Endothelial cell (in vitro differentiated cells): ENCODE measurements around the gene CALN1. TPM values are rescaled to one million over a fixed set of nuclear protein-coding genes. Genes with fewer than 3 reads are reported as not detected.

ENCODE experiments used
- DNase-seq: peaks from one replicate; pipeline ENCODE4 v3.0.0; 2021; ENCODE audit warnings: low spot score
- H3K27ac Mint-ChIP-seq: one replicate; pipeline ENCODE4 v1.8.0; 2021; ENCODE audit warnings: mixed read lengths, inconsistent platforms; ENCODE audit not compliant: unreplicated experiment
- H3K27me3 Mint-ChIP-seq: one replicate; pipeline ENCODE4 v1.8.0; 2021; ENCODE audit warnings: mild to moderate bottlenecking, moderate library complexity, mixed read lengths, inconsistent platforms; ENCODE audit not compliant: unreplicated experiment
- H3K36me3 Mint-ChIP-seq: one replicate; pipeline ENCODE4 v1.8.0; 2021; ENCODE audit warnings: mild to moderate bottlenecking, low read depth, mixed read lengths, inconsistent platforms; ENCODE audit not compliant: unreplicated experiment
- H3K4me1 Mint-ChIP-seq: one replicate; pipeline ENCODE4 v1.8.0; 2021; ENCODE audit warnings: mild to moderate bottlenecking, mixed read lengths, inconsistent platforms; ENCODE audit not compliant: unreplicated experiment
- H3K4me3 Mint-ChIP-seq: one replicate; pipeline ENCODE4 v1.8.0; 2021; ENCODE audit warnings: mild to moderate bottlenecking, mixed read lengths, inconsistent platforms; ENCODE audit not compliant: unreplicated experiment
- H3K9me3 Mint-ChIP-seq: one replicate; pipeline ENCODE4 v1.8.0; 2021; ENCODE audit warnings: mixed read lengths, inconsistent platforms; ENCODE audit not compliant: unreplicated experiment
- total RNA-seq: library from RNA; stranded (reverse); fragmentation: NEBNext Ultra II Directional; extraction: Animal tissue kit (Norgen Biotek cat#: 25700); gene quantifications from one replicate; pipeline ENCODE4 v1.2.1, GENCODE V29; 2021; ENCODE audit not compliant: unreplicated experiment
- TF ChIP-seq, protein P1 (sequence below): fragments of 200-600 bp; sonication (generic); IDR thresholded peaks from one replicate; pipeline ENCODE4 v1.5.0; 2021; ENCODE audit warnings: antibody characterized with exemption; ENCODE audit not compliant: unreplicated experiment

The CALN1 gene
- total RNA-seq, 1 donor from 2014 or later, result 1.4 TPM

DNA sequence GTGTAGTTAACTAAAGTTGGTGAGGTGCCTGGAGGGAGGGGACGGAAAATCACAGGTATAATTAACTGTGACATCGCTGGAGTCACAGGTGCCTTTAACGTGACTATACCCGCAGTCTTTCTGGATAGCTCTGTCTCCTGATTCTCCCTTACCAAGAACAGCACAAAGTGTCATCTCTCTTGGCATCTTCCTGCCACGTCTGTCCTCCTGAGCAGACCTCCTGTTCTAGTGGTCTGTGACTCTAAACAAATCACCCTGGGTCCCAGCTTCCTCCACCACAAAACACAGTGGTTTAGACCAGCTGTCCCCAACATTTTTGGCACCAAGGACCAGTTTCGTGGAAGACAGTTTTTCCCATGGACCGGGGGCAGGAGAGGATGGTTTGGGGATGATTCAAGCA lies 90.5 kb downstream of the CALN1 start:
- peaks cover 4% of the 10 kb centered on the region for H3K36me3 Mint-ChIP-seq
- TF ChIP-seq, protein P1, sequence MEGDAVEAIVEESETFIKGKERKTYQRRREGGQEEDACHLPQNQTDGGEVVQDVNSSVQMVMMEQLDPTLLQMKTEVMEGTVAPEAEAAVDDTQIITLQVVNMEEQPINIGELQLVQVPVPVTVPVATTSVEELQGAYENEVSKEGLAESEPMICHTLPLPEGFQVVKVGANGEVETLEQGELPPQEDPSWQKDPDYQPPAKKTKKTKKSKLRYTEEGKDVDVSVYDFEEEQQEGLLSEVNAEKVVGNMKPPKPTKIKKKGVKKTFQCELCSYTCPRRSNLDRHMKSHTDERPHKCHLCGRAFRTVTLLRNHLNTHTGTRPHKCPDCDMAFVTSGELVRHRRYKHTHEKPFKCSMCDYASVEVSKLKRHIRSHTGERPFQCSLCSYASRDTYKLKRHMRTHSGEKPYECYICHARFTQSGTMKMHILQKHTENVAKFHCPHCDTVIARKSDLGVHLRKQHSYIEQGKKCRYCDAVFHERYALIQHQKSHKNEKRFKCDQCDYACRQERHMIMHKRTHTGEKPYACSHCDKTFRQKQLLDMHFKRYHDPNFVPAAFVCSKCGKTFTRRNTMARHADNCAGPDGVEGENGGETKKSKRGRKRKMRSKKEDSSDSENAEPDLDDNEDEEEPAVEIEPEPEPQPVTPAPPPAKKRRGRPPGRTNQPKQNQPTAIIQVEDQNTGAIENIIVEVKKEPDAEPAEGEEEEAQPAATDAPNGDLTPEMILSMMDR, result no peak
- no peaks in the 10 kb centered on the region for H3K27me3 Mint-ChIP-seq
- no peaks in the 10 kb centered on the region for H3K9me3 Mint-ChIP-seq
- H3K27ac Mint-ChIP-seq, result no peak overlapping the region
- no peak overlapping the region for H3K4me3 Mint-ChIP-seq
- no peak for DNase-seq
- no peaks in the 10 kb centered on the region for H3K4me1 Mint-ChIP-seq

DNA sequence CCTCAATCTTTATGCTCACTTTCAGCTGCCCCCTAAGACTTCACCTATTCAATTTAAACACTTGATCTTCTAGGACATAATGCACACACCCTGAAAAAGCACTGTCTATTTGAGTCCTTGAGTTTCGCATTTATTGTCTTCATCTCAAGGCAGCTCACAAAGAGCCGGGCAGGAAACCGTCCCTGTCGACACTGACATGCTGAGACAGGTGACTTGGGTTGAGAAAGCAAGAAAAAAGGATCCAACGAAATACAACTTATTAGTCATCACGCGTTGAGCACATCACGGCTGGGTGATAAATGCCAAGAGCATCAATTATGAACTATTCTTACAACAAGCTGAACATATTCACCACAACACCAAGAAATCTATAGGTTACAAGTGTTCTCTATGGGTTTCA lies 91.1 kb downstream of the CALN1 start:
- Mint-ChIP-seq H3K4me3 (no peak overlapping the region), H3K4me1 (no peaks in the 10 kb centered on the region), H3K27me3 (no peaks in the 10 kb centered on the region), H3K36me3 (peaks cover 4% of the 10 kb centered on the region), H3K27ac (no peak overlapping the region), H3K9me3 (no peaks in the 10 kb centered on the region)
- DNase-seq, result no peak
- TF ChIP-seq, protein P1, result no peak

DNA sequence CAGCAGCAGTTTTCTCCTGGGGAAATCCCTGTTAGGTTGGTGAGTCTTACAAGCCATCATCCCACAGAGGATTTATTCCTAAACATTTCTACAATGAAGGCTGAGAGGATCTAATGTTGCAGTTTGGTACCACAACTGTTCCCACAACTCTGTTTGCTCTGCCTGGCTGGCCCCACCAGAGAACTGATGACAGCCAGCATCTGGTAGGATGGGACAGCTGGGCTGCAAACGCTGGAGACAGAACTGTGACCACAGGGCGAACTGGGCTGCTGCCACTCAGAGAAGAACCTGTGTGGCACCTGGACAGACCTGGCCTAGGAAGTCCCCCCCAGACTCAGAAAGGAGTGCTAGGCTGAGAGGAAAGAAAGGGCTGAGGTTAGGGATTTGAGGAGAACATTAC lies 94.8 kb downstream of the CALN1 start:
- H3K27me3 Mint-ChIP-seq, result no peaks in the 10 kb centered on the region
- TF ChIP-seq, protein P1, result no peak
- H3K4me1 Mint-ChIP-seq, result no peaks in the 10 kb centered on the region
- H3K27ac Mint-ChIP-seq, result no peak overlapping the region
- no peaks in the 10 kb centered on the region for H3K9me3 Mint-ChIP-seq
- no peak for DNase-seq
- H3K36me3 Mint-ChIP-seq, result peaks cover 4% of the 10 kb centered on the region
- H3K4me3 Mint-ChIP-seq, result no peak overlapping the region

DNA sequence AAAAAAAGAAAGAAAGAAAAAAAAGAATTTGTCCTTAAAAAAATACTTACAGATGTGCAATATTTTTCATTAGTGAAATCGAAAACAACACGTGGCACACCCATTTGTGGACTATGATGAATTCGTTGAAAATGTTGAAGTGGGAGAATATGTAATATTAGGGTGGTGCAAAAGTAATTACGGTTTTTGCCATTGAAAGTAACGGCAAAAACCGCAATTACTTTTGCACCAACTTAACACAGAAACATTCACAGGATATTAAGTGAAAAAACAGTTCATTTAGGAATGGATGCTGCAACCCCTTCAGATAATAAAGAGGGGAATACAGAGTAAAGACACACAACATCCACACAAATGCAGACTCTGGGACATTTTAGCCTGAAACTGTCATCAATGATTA lies 96.0 kb downstream of the CALN1 start:
- TF ChIP-seq, protein P1, result no peak
- Mint-ChIP-seq H3K36me3 (peaks cover 4% of the 10 kb centered on the region), H3K27me3 (no peaks in the 10 kb centered on the region), H3K27ac (no peak overlapping the region), H3K4me3 (no peak overlapping the region), H3K9me3 (no peaks in the 10 kb centered on the region), H3K4me1 (no peaks in the 10 kb centered on the region)
- no peak for DNase-seq

DNA sequence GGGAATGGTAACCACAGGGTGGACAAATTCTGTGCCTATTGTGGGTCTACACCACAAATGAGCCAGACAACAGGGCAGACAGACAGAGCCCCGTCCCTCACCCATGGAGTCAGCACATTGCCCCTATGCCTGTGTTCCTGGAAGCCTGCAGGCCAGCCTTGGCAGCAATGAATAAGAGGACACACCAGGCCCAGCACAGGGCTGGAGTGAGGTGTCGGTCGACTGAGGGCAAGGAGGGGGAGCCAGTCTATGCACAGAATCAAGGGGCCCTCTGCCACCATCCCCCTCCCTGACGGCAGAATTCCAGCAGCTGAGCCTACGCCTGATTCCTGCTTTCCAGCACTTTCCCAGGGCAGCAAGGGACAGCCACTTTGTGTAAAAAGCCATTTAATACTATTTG lies 98.2 kb downstream of the CALN1 start:
- TF ChIP-seq, protein P1, result no peak

More for the DNA sequence above, 98.2 kb downstream of the CALN1 start:
- DNase-seq, result no peak
- Mint-ChIP-seq H3K36me3 (no peaks in the 10 kb centered on the region), H3K4me3 (no peak overlapping the region), H3K27me3 (peaks cover 1% of the 10 kb centered on the region), H3K27ac (no peak overlapping the region), H3K9me3 (peaks cover 6% of the 10 kb centered on the region), H3K4me1 (no peaks in the 10 kb centered on the region)
